ENCODE measurements around the gene USP27X.
A peak's percentile ranks its signal among the peaks of the same experiment; 100 is the strongest.

USP27X gene

GRCh38 chrX:49878834-49879655 is at the start of gene USP27X:
TSS of gene USP27X (plus strand) at chrX:49879484. CDS start at chrX:49880308, 824 bp downstream.
- peak; percentile 88 for DNase-seq

GRCh38 chrX:49838374-49838773 is 40.9 kb upstream of the USP27X start:
- peak; percentile 19 for DNase-seq

- peak; percentile 90 for DNase-seq
Measured at GRCh38 chrX:49840679-49841078, 38.6 kb upstream of the USP27X start.

GRCh38 chrX:49842621-49843020 is 36.7 kb upstream of the USP27X start:
- no peak for DNase-seq

GRCh38 chrX:49844611-49845010 is 34.7 kb upstream of the USP27X start:
- DNase-seq, result peak; percentile 95

- DNase-seq, result no peak
Measured at GRCh38 chrX:49845701-49846403, 33.4 kb upstream of the USP27X start.

GRCh38 chrX:49846522-49846921 is 32.8 kb upstream of the USP27X start:
- no peak for DNase-seq

GRCh38 chrX:49848275-49848674 is 31.0 kb upstream of the USP27X start:
- DNase-seq, result no peak

- DNase-seq, result no peak
Measured at GRCh38 chrX:49850028-49850427, 29.3 kb upstream of the USP27X start.

- DNase-seq, result no peak
Measured at GRCh38 chrX:49853661-49854060, 25.6 kb upstream of the USP27X start.

- DNase-seq, result no peak
Measured at GRCh38 chrX:49856819-49857218, 22.5 kb upstream of the USP27X start.

GRCh38 chrX:49858341-49858740 is 20.9 kb upstream of the USP27X start:
- no peak for DNase-seq

GRCh38 chrX:49859491-49859890 is 19.8 kb upstream of the USP27X start:
- no peak for DNase-seq

GRCh38 chrX:49860867-49861535 is 18.3 kb upstream of the USP27X start:
- DNase-seq, result no peak

GRCh38 chrX:49862093-49862492 is 17.2 kb upstream of the USP27X start:
- no peak for DNase-seq

GRCh38 chrX:49868739-49869138 is 10.5 kb upstream of the USP27X start:
- DNase-seq, result no peak

GRCh38 chrX:49876750-49877149 is 2.5 kb upstream of the USP27X start:
- DNase-seq, result peak; percentile 59

GRCh38 chrX:49877397-49878101 is 1.7 kb upstream of the USP27X start:
- DNase-seq, result no peak

- no peak for DNase-seq
Measured at GRCh38 chrX:49878128-49878833, 1.0 kb upstream of the USP27X start.

- DNase-seq, result no peak
Measured at GRCh38 chrX:49879656-49880277, 483 bp downstream of the USP27X start.

GRCh38 chrX:49880668-49881067 is 1.4 kb downstream of the USP27X start:
- DNase-seq, result no peak

GRCh38 chrX:49884290-49884862 is 5.1 kb downstream of the USP27X start:
- peak; percentile 77 for DNase-seq
